HS-27A (cell line): ENCODE measurements around the gene WDR86.

Source experiments
- DNase-seq: peaks from one replicate; pipeline ENCODE4 v3.0.0-alpha.2; 2012; ENCODE audit warnings: low read depth, missing footprints

The WDR86 gene, protein sequence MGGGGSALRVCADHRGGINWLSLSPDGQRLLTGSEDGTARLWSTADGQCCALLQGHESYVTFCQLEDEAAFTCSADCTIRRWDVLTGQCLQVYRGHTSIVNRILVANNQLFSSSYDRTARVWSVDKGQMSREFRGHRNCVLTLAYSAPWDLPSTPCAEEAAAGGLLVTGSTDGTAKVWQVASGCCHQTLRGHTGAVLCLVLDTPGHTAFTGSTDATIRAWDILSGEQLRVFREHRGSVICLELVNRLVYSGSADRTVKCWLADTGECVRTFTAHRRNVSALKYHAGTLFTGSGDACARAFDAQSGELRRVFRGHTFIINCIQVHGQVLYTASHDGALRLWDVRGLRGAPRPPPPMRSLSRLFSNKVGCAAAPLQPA

DNA sequence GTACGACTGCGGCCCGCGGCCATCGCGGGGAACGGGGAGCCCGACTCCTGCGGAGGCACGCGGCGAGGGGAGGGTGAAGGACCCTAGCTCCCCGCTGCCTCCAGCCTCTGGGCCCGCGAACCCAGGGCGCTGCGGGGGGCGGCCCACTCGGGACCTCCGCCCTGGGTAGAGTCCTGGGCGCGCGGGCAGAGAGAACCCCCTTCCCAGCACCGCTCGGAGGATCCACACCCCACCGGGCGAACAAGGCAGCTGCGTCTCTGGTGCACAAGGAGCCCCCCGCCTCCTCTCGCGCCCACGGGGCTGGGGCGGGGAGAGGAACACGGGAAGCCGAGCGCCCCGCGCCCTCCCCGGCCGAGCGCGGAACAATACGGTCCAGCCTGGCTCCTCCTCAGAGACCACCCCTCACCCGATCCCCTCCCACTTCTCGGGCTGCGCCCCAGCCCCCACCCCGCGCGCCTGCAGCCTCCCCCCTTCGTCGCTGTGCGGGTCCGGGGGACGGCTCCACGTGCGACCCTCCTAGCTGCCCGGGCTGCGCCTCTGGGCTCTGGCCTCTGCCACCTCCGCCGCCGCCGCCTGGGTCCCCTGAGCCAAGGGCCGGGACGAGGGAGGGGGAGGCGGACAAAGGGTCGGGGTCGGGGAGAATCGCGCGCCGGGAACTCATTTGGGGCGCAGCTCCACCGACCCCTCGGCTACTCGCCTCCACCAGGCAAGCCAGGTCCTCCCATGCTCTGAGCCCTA, at the start of gene WDR86:
WDR86 (minus strand) TSS at position 372 of the 738 bp plus-strand sequence. CDS start 449 bp downstream, outside the sequence.
- no peak for DNase-seq

DNA sequence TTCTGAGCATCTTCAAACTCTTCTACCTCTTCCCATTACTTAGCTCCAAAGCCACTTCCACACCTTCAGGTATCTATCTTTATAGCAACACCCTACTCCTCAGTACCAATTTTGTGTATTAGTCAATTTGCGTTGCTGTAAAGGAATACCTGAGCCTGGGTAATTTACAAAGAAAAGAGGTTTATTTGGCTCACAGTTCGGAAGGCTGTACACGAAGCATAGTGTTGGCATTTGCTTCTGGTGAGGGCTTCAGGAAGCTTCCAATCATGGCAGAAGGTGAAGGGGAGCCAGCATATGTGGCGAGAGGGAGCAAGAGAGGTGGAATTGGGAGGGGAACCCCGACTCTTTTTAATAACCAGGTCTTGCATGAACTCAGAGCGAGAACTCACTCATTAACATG, 47.7 kb upstream of the WDR86 start:
- no peak for DNase-seq

DNA sequence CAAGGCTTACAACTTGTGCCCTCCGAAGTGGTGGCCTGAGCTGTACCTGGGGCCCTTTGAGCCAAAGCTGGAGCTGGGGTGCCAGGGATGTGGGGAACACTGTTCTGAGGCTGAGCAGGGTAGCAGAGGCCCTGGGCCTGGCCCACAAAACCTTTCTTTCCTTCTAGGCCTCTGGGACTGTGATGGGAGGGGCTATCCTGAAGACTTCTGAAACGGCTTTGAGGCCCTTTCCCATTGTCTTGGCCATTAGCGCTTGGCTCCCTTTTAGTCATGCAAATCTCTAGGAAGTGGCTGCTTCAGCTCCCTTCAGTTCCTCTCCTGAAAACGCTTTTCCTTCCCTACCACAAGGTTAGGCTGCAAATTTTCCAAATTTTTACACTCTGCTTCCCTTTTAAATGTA, 46.9 kb upstream of the WDR86 start:
- no peak for DNase-seq

DNA sequence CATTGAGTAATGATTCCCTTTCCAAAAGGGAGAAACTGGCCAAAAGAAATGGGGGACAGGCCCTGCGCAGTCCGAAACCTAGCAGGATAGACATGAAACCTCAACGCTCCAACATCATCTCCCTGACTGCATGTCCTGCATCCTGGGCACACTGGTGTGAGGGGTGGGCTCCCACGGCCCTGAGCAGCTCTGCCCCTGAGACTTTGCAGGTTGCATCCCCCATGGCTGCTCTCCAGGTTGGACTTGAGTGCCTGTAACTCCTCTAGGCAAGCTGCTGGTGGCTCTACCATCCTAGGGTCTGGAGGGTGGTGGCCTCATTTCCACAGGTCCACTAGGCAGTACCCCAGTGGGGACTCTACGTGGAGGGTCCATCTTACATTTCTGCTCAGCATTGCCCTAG, 46.4 kb upstream of the WDR86 start:
- no peak for DNase-seq

DNA sequence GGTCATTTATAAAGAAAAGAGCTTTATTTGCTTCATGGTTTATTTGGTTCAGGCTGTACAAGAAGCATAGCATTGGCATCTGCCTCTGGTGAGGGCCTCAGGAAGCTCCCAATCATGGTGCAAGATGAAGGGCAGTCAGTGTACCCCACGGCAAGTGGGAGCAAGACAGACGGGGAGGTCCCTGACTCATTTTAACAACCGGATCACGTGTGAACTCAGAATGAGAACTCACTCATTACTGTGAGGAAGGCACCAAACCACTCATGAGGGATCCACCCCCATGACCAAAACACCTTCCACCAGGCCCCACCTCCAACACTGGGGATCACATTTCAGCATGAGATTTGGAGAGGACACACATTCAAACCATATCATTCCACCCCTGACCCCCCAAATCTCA, 45.9 kb upstream of the WDR86 start:
- no peak for DNase-seq

DNA sequence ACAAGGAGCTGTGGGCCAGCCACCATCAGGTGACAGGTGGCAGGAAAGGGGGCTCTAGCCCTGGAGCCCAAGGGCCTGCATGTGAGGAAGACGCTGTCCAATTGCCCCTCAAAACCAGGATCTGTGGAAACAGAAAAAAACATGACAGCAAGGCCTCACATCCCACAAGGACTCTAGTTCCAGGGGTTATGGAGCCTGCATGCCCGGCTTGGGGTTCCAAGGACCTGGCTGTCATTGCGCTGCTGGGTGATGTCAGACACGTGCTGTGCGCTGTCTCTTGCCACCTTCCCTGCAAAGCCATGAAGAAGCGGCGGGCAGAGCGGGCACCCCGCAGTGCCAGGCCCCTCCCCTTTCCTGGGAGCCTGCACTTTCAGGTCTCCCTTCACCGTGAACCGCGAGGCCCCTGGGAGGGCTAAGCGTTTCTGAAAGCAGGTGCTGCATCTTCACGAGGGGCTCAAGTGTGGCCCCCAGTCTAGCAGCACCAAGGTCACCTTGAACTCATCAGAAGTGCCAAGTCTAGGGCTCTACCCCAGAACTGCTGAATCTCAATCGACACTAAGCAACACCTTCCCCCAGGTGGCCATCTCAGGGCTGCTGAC, 45.2 kb upstream of the WDR86 start:
- DNase-seq, result no peak

DNA sequence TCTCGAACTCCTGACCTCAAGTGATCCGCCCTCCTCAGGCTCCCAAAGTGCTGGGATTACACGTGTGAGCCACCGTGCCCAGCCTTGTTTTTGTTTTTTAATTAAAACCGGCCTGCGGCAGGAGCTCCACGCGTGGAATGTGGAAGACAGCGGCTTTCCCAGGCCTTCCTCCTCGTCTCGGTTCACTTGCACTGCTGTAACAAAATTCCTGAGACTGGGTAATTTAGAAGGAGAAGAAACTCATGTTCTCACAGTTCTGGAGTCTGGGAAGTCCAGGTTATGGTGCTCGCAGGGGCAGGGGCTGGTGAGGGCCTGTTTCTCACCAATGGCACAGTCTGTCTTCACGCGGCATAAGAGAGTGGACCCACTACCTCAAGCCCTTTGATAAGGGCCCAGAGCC, 44.5 kb upstream of the WDR86 start:
- no peak for DNase-seq

DNA sequence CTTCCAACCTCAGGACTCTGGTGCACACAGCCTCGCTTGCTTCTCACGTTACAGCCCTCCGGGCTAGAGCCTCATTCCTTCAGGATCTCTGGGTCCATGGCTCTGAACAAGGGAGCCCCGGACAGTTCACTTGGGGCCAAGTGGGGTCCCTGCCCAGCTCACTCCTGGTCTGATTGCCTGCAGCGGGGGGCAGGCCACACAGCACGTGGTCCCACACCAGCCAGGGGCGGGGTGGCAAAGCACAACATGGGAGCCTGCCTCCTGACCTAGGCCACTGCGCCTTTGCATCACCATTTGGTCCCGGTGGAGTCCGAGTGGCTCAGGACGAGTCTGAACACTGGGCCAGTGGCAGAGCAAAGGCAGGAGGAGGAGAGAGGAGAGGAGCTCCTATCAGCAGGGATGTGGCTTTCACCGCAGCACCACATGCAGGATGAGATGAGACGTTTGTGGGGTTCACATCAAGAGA, 43.5 kb upstream of the WDR86 start:
- no peak for DNase-seq

DNA sequence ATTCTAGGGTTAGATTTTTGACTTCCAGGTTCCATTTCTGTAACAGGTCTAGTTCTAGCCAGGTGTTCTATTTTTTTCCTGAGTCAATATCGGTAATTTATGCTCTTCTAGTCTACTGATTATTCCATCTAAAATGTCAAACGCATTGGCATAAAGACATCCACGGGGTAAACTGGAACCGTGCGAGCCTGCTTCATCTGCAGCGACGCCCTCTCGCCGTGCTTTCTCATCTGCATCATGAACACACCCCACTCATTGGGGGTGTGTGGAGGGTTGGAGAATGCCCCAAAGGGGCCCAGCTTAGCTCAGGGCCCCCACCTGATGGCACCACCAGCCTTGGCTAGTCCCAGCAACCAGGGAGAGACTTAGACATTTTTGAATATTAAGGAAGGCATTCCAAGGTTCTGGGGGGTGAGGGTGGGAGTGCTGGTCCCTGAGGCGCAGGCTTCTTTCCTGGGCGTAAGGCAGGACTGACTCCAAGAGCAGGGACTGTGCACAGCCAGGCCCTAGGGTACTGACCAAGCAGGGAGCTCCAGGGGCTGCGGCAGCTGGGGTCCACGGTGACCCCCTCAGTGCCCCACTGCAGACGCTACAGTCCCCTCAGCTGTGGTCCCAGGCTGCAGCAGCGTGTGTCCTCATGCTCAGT, 43.0 kb upstream of the WDR86 start:
- DNase-seq, result no peak

DNA sequence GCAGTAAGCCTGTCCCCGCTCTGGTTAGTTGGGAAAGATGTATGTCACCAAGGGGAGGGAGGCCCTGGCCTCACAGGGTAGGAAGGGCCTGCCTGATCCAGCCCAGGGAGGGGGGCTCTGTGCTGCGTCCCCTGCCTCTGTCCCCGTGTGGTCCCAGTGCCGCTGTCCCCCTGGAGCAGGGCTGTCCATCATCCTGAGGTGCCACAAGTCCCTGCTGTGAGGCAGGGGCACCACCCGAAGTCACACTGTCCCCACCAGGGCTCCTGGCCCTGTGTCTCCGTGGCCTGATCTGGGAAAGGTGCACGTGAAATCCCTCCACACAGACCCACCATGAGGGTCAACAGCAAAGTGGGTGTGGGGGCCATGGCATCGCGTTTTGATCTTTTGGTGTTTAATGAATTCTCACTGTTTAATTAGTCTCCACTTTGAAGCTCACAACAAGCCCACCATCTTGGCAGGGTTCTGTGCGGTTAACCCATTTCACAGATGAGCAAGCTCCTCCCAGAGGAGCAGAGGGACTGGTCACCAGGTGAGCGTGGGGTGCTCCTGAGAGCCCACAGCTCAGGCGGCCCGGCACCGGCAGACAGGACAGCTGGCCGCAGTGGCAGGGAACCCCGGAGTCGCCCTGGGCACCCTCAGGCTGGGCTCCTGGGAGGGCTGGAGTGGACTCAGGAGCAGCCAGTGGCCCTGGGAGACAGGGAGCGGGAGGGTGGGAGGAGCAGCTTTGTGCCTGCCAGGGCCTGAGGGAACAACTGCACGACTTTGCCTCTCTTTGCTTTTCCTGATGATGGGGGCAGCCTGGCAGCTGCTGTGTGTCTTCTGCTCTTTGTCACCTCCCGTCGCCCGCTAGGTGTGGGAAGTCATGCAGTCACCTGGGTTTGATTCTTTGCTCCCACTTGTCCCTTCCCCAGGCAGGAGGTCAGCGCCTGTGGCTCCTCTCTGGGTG, 42.1 kb upstream of the WDR86 start:
- no peak for DNase-seq

DNA sequence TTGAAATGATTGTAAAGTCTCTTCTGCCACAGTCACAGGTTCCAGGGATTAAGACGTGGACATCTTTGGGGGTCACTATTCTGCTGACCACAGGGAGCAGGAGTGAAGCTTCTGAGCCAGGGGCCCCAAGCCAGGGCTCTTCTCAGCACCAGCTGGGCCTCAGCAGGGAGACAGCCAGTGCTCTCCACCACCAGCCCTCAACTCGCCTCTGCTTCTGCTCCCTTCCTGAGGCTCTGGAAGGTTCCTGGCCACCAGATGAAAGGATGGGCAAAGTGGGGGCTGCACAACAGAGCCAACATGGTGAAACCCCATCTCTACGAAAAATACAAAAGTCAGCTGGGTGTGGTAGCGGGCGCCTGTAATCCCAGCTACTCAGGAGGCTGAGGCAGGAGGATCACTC, 41.3 kb upstream of the WDR86 start:
- no peak for DNase-seq

DNA sequence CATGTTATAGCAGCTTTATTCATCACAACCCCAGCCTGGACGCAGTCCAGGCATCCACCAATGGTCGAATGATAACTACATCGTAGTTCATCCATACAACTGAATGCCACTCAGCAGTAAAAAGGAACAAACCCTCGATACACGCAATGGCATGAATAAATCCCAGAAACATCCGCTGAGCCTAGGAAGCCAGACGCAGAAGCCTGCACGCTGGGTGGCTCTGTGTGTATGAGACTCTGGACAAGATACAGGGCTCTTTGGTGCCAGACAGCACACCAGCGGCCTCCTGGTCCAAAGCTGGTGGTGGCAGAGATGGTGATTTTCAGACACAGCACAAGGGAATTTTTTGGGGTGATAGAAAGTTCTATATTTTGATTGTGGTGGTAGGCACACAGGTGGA, 40.2 kb upstream of the WDR86 start:
- DNase-seq, result no peak

DNA sequence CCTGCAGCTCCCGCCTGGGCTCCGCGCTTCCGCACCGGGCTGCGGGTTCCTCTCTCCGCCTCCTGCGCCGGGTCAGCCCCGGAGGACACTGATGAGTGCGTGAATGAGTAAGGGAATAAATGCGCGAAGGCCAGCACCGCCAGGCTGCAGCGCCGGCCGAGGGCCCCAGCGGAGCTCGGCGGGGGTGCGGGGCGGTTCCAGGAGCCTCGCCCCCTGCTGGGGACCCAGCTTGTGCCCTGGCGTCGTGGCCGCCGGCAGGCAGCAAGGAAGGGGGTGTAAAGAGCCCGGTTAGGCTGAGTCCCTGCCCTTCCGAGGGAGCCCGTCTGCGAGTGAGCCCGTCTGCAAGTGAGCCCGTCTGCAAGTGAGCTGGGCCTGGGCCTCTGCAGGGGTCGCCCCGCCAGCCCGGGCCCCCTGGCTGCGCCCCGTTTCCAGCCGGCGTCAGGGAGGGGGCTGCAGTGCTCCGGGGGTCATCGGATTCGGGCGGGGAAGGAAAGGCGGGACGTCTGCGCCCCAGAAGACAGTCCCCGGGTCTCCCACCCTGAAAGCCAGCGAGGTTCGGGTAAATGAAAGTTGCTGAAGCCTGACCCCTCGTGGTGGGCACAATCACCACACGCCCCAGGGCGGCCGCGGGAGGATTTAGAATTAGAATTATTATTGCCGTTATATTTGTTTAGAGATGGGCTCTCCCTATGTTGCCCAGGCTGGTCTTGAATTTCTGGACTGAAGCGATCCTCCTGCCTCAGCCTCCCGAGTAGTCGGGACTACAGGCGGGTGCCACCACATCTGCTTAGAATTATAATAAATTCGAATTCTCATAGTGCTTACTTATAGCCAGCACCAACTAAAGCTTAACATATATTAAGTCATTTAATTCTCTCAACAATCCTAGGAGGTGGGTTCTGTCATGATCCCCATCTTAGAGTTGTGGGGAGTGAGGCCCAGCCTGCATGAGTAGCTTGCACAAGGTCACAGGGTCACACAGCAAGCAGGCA, 38.7 kb upstream of the WDR86 start:
- no peak for DNase-seq

DNA sequence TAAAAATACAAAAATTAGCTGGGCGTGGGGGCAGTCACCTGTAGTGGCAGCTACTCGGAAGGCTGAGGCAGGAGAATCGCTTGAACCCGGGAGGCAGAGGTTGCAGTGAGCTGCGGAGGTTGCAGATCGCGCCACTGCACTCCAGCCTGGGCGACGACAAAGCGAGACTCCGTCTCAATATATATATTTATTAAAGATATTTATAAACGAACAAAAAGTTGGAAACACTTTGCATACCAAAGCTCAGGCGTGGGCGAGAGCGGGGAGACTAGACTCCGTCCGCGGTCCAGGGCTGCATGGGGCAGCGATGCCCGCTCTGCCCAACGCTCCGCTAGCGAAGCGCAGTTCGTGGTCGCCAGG, 38.0 kb upstream of the WDR86 start:
- DNase-seq, result no peak

DNA sequence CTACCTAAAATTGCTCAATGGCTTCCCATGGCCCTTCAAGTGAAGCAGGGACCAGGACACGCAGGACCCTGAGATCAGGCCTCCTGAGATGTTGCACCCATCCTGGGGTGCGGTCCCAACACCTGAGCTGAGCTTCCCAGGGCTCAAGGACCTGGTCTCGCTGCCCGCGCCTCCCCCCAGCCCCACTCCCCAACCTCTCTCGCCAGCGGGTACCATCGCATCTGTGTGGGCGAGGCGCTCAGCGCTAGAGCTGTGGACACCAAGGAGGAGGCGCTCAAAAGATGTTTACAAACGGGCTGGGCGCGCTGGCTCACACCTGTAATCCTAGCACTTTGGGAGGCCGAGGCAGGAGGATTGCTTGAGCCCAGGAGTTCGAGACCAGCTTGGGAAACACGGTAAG, 37.5 kb upstream of the WDR86 start:
- no peak for DNase-seq

DNA sequence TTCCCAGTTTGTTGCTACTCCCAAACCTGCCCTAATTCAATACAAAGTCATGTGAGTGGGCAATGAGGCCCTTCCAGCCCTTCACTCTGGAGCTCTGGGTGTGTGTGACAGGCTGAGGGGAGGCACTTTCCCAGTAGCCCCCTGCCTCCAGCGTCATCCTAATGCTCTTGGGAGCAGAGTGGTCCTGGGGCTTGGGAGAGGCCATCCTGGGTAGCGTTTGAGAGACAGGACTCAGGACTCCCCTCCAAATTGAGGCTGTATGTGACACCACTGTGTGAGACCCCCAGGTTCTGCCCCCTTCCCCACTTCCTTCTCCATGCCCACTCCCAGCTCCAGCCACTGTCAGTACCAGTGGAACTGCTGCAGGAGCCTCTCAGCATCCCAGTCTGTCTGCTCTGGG, 36.6 kb upstream of the WDR86 start:
- no peak for DNase-seq

DNA sequence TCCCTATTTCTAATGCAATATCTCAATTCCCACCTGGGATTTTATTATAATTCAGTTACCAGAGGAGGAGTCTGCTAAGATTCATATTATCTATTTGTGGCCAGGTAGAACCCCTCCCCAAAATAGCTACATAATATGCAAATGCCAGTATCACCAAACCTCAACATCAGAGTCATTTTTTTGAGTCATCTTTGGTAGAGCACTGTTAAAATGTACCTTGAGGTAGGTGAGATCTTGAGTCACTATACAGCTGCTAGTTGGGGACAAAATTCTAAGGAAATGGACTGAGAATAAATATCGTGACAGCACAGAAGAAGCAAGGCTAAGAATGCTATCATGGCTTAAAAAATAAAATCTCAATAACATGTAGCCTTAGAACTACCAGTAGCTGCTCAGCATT, 34.8 kb upstream of the WDR86 start:
- DNase-seq, result no peak

DNA sequence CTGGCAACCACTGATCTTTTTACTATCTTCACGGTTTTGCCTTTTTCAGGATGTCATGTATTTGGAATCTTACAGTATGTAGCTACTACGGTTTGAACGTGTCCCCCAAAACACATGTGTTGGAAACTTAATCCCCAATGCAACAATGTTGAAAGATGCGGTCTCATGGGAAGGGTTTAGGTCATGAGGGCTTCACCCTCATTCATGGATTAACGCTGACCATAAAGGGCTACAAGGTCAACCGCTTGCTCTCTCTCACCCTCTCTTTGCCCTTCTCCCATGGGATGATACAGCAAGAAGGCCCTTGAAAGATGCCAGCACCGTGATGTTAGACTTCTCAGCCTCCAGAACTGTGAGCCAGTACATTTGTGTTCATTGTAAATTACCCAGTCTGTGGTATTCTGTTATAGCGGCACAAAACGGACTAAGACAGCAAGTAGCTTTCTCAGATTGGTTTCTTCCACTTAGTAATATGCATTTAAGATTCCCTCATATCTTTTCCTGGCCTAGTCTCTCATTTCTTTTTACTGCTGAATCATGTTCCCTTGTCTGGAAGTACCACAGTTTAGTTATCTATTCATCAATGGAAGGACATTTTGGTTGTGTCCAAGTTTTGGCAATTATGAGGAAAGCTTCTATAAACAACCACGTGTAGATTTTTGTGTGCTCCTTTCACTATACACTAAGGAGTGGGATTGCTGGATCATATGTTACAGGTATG, 33.1 kb upstream of the WDR86 start:
- DNase-seq, result no peak

DNA sequence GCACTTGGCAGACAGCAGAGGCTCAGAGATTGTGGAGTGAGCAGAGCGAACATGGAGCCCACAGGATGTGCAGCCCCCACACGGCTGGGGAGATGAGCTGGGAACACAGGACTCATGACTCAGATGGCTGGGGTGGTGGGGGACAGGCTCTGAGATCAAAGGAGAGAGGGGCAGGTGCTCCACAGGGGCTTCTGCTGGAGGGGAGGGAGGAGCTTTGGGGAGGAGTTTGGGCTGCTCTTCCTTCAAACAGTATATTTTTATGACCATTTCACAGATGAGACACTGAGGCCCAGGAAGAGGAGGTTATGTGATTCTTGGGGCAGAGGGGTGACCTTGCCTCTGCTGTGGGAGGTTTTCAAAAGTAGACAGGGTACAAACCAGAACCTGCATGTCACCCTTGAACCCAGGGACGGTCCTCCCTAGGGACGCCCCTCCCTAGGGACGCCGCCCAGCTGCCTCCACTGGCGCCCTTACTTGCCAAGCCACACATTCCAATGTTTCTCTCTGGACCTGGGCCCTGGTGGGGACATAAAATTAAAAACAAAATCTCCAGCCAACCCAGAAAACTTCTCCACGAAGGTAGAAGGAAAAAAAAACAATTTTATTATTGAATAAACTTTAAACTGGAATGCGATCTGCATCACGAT, 31.1 kb upstream of the WDR86 start:
- DNase-seq, result no peak
